H9 (cell line): Measurements from ENCODE around the gene DALRD3. TPM values are rescaled to one million over a fixed set of nuclear protein-coding genes. Genes with fewer than 3 reads are reported as not detected.

Experiments
- DNase-seq: peaks from one replicate; pipeline ENCODE4 v3.0.0-alpha.2; 2017
- H2AFZ ChIP-seq: one replicate; pipeline ENCODE4 v1.6.1; 2013; ENCODE audit warnings: mild to moderate bottlenecking, low read length, control low read depth, moderate library complexity
- H2AK5ac ChIP-seq: 2 replicates; pipeline ENCODE4 v1.6.1; 2013; ENCODE audit warnings: low read length, control low read depth, mixed read lengths; ENCODE audit not compliant: insufficient read length
- H2BK120ac ChIP-seq: one replicate; pipeline ENCODE4 v1.6.1; 2013; ENCODE audit warnings: low read depth, mild to moderate bottlenecking, low read length, control low read depth, inconsistent platforms; ENCODE audit not compliant: poor library complexity, severe bottlenecking
- H2BK12ac ChIP-seq: 2 replicates; pipeline ENCODE4 v1.6.1; 2013; ENCODE audit warnings: low read length, control low read depth, mixed read lengths, low read depth; ENCODE audit not compliant: insufficient read length
- H2BK15ac ChIP-seq: 2 replicates; pipeline ENCODE4 v1.6.1; 2013; ENCODE audit warnings: low read depth, low read length, control low read depth
- H2BK20ac ChIP-seq: one replicate; pipeline ENCODE4 v1.6.1; 2013; ENCODE audit warnings: low read depth, mild to moderate bottlenecking, low read length, control low read depth, inconsistent platforms; ENCODE audit not compliant: poor library complexity, severe bottlenecking
- H2BK5ac ChIP-seq: 2 replicates; pipeline ENCODE4 v1.6.1; 2013; ENCODE audit warnings: low read length, control low read depth, mixed read lengths; ENCODE audit not compliant: insufficient read length
- H3K14ac ChIP-seq: 2 replicates; pipeline ENCODE4 v1.6.1; 2013; ENCODE audit warnings: low read length, control low read depth; ENCODE audit not compliant: insufficient read depth
- H3K18ac ChIP-seq: 2 replicates; pipeline ENCODE4 v1.6.1; 2013; ENCODE audit warnings: low read depth, mild to moderate bottlenecking, mixed read lengths, low read length, control low read depth; ENCODE audit not compliant: insufficient read length
- H3K23ac ChIP-seq: 2 replicates; pipeline ENCODE4 v1.6.1; 2013; ENCODE audit warnings: low read length, control low read depth, mixed read lengths, low read depth; ENCODE audit not compliant: insufficient read length
- H3K23me2 ChIP-seq: 2 replicates; pipeline ENCODE4 v1.6.1; 2013; ENCODE audit warnings: low read depth, mild to moderate bottlenecking, mixed read lengths, low read length, control low read depth; ENCODE audit not compliant: insufficient read length, poor library complexity, severe bottlenecking
- H3K27ac ChIP-seq: 2 replicates; pipeline ENCODE4 v1.5.1; 2013; ENCODE audit warnings: low read length, control low read depth, mixed read lengths, low read depth; ENCODE audit not compliant: insufficient read length
- H3K27me3 ChIP-seq: 2 replicates; pipeline ENCODE4 v1.6.1; 2013; ENCODE audit warnings: low read length, control low read depth, inconsistent platforms; ENCODE audit not compliant: insufficient read depth
- H3K4ac ChIP-seq: 2 replicates; pipeline ENCODE4 v1.6.1; 2013; ENCODE audit warnings: low read depth, mild to moderate bottlenecking, control low read depth, inconsistent platforms, low read length, moderate library complexity
- H3K4me1 ChIP-seq: 2 replicates; pipeline ENCODE4 v1.6.1; 2013; ENCODE audit warnings: low read length, control low read depth, inconsistent platforms; ENCODE audit not compliant: insufficient read depth
- H3K4me2 ChIP-seq: 2 replicates; pipeline ENCODE4 v1.6.1; 2013; ENCODE audit warnings: low read length, control low read depth, mixed read lengths; ENCODE audit not compliant: insufficient read length, insufficient read depth
- H3K56ac ChIP-seq: 2 replicates; pipeline ENCODE4 v1.6.1; 2013; ENCODE audit warnings: low read depth, mild to moderate bottlenecking, mixed read lengths, low read length, control low read depth; ENCODE audit not compliant: insufficient read length
- H3K79me1 ChIP-seq: 2 replicates; pipeline ENCODE4 v1.6.1; 2013; ENCODE audit warnings: low read depth, mild to moderate bottlenecking, moderate library complexity, low read length, control low read depth, inconsistent platforms; ENCODE audit not compliant: insufficient read depth, poor library complexity, severe bottlenecking
- H3K79me2 ChIP-seq: 2 replicates; pipeline ENCODE4 v1.6.1; 2013; ENCODE audit warnings: low read length, control low read depth, inconsistent platforms; ENCODE audit not compliant: insufficient read depth
- H3K9ac ChIP-seq: 2 replicates; pipeline ENCODE4 v1.6.1; 2013; ENCODE audit warnings: low read length, control low read depth, mixed read lengths; ENCODE audit not compliant: insufficient read length; ENCODE audit errors: extremely low read depth
- H3K9me3 ChIP-seq: one replicate; pipeline ENCODE4 v1.6.1; 2013; ENCODE audit warnings: low read depth, low read length, inconsistent platforms; ENCODE audit not compliant: control insufficient read depth
- H3T11ph ChIP-seq: one replicate; pipeline ENCODE4 v1.6.1; 2013; ENCODE audit warnings: mild to moderate bottlenecking, low read length, control low read depth, inconsistent platforms
- H4K20me1 ChIP-seq: one replicate; pipeline ENCODE4 v1.6.1; 2013; ENCODE audit not compliant: control insufficient read depth, insufficient read length, insufficient read depth
- H4K5ac ChIP-seq: 2 replicates; pipeline ENCODE4 v1.6.1; 2013; ENCODE audit warnings: low read depth, mild to moderate bottlenecking, mixed read lengths, low read length, control low read depth; ENCODE audit not compliant: insufficient read length
- H4K8ac ChIP-seq: replicated peaks from 2 replicates; pipeline ENCODE4 v1.6.1; 2013; ENCODE audit warnings: low read length, control low read depth, mixed read lengths, low read depth; ENCODE audit not compliant: insufficient read length
- H4K91ac ChIP-seq: 2 replicates; pipeline ENCODE4 v1.6.1; 2013; ENCODE audit warnings: low read depth, mild to moderate bottlenecking, moderate library complexity, mixed read lengths, low read length, control low read depth; ENCODE audit not compliant: insufficient read length
- H3K27ac Mint-ChIP-seq, 3 experiments: 2 replicates in 2 of 3; 3 replicates in 1 of 3; pipeline ENCODE4 v1.8.0; 2020 to 2021; ENCODE audit warnings: mixed read lengths in 3 of 3, mild to moderate bottlenecking in 1 of 3, moderate library complexity in 1 of 3
- H3K27me3 Mint-ChIP-seq: 2 replicates; pipeline ENCODE4 v1.8.0; 2021; ENCODE audit warnings: low read depth, mild to moderate bottlenecking, moderate library complexity, mixed read lengths
- H3K36me3 Mint-ChIP-seq, 3 experiments: 2 replicates in 2 of 3; 3 replicates in 1 of 3; pipeline ENCODE4 v1.8.0; 2020 to 2021; ENCODE audit warnings: low read depth in 3 of 3, mixed read lengths in 3 of 3; ENCODE audit not compliant: insufficient read depth in 1 of 3
- H3K4me1 Mint-ChIP-seq, 2 experiments: 2 replicates each; pipeline ENCODE4 v1.8.0; 2020; ENCODE audit warnings: mixed read lengths in 2 of 2
- H3K4me3 Mint-ChIP-seq, 2 experiments: 2 replicates in 1 of 2; 3 replicates in 1 of 2; pipeline ENCODE4 v1.8.0; 2020 to 2021; ENCODE audit warnings: mild to moderate bottlenecking in 2 of 2, mixed read lengths in 2 of 2, moderate library complexity in 1 of 2
- H3K9me3 Mint-ChIP-seq, 2 experiments: 2 replicates in 1 of 2; 3 replicates in 1 of 2; pipeline ENCODE4 v1.8.0; 2020; ENCODE audit warnings: mild to moderate bottlenecking in 2 of 2, mixed read lengths in 2 of 2, moderate library complexity in 1 of 2
- WGBS: extraction: QIAGEN DNeasy Blood & Tissue Kit; methylation state at CpG from one replicate; pipeline ENCODE4 v1.1.7; 2013; ENCODE audit warnings: missing lambda C conversion rate, low lambda C conversion rate, mixed read lengths; ENCODE audit not compliant: insufficient read length; ENCODE audit errors: extremely low coverage; 5-methylcytosine and 5-hydroxymethylcytosine counted together
- total RNA-seq: library from RNA; stranded (reverse); gene quantifications from 2 replicates; pipeline ENCODE4 v1.2.1, GENCODE V29; 2021
- TF ChIP-seq, protein P1 (sequence below): fragments of 200-600 bp; sonication (generic); conservative IDR thresholded peaks from 3 replicates; pipeline ENCODE4 v1.8.0; 2021; ENCODE audit warnings: antibody characterized with exemption, mild to moderate bottlenecking

The DALRD3 gene
- total RNA-seq, 1 experiment from 2014 or later = 32.3 TPM

DNA sequence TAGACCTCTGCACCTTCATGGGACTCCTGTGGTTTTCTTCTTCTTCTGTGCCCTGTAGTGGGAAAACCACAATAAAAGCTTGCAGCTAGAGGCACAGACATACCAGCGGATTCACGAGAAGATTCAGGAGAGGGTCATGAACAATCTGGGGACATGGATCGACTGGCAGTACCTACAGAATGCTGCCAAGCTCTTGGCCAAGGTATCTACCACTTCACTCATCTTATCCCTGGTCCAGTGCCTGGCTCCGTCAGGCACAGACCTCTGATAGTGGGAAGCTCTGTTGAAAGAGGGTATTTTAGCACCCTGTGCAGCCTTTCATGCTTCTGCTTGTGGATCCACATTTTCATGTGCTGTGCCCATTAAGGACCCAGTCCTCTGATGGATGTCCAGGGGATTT is 38.1 kb downstream of the DALRD3 start:
- H3K4me3 Mint-ChIP-seq = no peak overlapping the region
- H3K18ac ChIP-seq = no peak overlapping the region
- no peaks in the 10 kb centered on the region for H3K27me3 Mint-ChIP-seq
- no peak overlapping the region for H2BK20ac ChIP-seq
- no peak overlapping the region for H4K5ac ChIP-seq
- H3K27me3 ChIP-seq = no peaks in the 10 kb centered on the region
- H4K8ac ChIP-seq = no peak overlapping the region
- no peaks in the 10 kb centered on the region for H4K20me1 ChIP-seq
- H3K79me2 ChIP-seq = no peaks in the 10 kb centered on the region
- no peaks in the 10 kb centered on the region for H3K4me1 ChIP-seq
- no peaks in the 10 kb centered on the region for H3K9me3 Mint-ChIP-seq
- H2AFZ ChIP-seq = no peak overlapping the region
- H4K91ac ChIP-seq = no peak overlapping the region
- H3K23me2 ChIP-seq = no peaks in the 10 kb centered on the region
- H3K56ac ChIP-seq = no peak overlapping the region
- H2BK5ac ChIP-seq = no peak overlapping the region
- no peak overlapping the region for H3K23ac ChIP-seq
- no peak overlapping the region for H2BK12ac ChIP-seq
- H3K9ac ChIP-seq = no peak overlapping the region
- TF ChIP-seq, protein P1, sequence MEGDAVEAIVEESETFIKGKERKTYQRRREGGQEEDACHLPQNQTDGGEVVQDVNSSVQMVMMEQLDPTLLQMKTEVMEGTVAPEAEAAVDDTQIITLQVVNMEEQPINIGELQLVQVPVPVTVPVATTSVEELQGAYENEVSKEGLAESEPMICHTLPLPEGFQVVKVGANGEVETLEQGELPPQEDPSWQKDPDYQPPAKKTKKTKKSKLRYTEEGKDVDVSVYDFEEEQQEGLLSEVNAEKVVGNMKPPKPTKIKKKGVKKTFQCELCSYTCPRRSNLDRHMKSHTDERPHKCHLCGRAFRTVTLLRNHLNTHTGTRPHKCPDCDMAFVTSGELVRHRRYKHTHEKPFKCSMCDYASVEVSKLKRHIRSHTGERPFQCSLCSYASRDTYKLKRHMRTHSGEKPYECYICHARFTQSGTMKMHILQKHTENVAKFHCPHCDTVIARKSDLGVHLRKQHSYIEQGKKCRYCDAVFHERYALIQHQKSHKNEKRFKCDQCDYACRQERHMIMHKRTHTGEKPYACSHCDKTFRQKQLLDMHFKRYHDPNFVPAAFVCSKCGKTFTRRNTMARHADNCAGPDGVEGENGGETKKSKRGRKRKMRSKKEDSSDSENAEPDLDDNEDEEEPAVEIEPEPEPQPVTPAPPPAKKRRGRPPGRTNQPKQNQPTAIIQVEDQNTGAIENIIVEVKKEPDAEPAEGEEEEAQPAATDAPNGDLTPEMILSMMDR = no peak
- H3K27ac Mint-ChIP-seq = no peak overlapping the region; a peak in 1 of 7 replicates
- no CpG with 5 or more reads among the region's 4 CpGs for WGBS
- H3K4ac ChIP-seq = no peak overlapping the region
- peaks cover 36 to 81% (median 72%) of the 10 kb centered on the region in 3 experiments for H3K36me3 Mint-ChIP-seq
- DNase-seq = no peak
- H3K27ac ChIP-seq = no peak overlapping the region
- no peak overlapping the region for H3K14ac ChIP-seq
- no peaks in the 10 kb centered on the region for H3K9me3 ChIP-seq
- no peak overlapping the region for H2BK120ac ChIP-seq
- H3K4me1 Mint-ChIP-seq = no peaks in the 10 kb centered on the region
- H3K4me2 ChIP-seq = no peak overlapping the region
- no peaks in the 10 kb centered on the region for H3K79me1 ChIP-seq
- no peak overlapping the region for H3T11ph ChIP-seq
- H2BK15ac ChIP-seq = no peak overlapping the region
- H2AK5ac ChIP-seq = no peak overlapping the region
